Brain pericyte (primary cell): ENCODE measurements around the gene PSMD13.

Experiments
- DNase-seq: peaks from one replicate; pipeline ENCODE4 v3.0.0-alpha.2; 2012; ENCODE audit warnings: low read depth, low spot score

The PSMD13 gene

GRCh38 chr11:299081-299891 is 62.5 kb downstream of the PSMD13 start, which contains the start of gene IFITM5:
Gene IFITM5, minus strand, starts transcription at chr11:299526. Its CDS starts 36 bp downstream, at chr11:299490.
- DNase-seq = no peak

- DNase-seq = no peak
Measured at GRCh38 chr11:299951-300735, 63.4 kb downstream of the PSMD13 start.
